ENCODE measurements around the gene PSMA6.
"Not testable (repeated sequence)": the region's sequence is repeated elsewhere in the genome, so short reads cannot be mapped to it uniquely, and the experiment has no call there.

The PSMA6 gene

DNA sequence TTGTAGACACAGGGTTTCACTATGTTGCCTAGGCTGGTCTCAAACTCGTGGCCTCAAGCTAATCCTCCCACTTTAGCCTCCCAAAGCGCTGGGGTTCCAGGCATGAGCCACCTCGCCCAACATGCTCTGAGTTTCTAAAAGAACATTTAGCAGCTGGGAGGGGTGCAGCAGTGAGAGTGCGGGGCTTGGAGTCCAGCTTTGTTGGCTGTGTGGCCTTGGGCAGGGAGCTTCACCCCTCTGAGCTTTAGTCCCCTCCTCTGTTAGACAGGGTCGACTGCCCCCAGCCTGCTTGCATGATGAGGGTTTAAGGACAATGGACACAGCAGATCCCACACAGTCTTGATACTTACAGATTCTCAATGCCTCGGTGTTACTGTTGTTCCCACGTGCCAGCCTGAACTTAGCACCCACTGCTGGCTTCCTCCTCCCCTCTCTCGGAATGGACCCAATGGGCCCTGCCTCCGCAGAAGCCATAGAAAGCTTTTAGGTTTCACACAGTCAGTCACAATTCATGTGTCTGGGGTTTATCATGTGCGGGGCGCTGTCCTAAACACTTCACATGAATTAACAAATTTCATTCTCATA is 54.6 kb downstream of the PSMA6 start:
- DNase-seq, result no peak

DNA sequence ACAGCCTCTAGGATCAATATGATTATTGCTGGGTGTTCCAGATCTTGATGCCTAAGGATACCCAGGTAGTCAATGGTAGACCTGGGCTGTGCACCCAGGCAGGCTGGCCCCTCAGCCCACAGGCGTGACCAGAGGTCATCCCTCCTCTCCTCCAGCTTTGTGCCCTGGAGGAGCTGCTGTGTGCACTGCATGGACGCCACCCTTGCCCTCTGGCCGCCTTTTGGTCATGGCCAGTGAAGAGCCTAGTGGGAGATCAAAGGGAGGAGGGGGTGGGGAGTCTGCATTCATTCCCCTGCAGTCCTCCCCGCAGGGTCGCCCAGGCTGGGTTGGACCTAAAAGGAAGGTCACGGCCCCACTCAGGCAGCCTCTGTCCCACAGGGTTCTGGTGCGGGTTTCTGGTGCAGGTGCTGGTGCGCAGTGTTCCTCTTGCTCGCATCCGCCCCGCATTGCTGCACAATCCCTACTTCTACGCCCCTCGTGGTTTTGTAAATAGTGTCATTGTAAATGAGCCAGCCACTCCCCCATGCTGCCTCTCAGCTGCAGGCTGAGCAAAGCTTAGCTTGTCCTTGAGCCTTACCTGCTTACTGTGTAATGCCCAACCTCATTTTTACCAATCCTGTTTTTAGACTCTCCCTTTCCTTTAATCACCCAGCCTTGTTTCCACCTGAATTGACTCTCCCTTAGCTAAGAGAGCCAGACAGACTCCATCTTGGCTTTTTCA is 55.3 kb downstream of the PSMA6 start:
- DNase-seq, result no peak

GRCh38 chr14:35348044-35348380 is 55.8 kb downstream of the PSMA6 start:
- not testable (repeated sequence) for DNase-seq

DNA sequence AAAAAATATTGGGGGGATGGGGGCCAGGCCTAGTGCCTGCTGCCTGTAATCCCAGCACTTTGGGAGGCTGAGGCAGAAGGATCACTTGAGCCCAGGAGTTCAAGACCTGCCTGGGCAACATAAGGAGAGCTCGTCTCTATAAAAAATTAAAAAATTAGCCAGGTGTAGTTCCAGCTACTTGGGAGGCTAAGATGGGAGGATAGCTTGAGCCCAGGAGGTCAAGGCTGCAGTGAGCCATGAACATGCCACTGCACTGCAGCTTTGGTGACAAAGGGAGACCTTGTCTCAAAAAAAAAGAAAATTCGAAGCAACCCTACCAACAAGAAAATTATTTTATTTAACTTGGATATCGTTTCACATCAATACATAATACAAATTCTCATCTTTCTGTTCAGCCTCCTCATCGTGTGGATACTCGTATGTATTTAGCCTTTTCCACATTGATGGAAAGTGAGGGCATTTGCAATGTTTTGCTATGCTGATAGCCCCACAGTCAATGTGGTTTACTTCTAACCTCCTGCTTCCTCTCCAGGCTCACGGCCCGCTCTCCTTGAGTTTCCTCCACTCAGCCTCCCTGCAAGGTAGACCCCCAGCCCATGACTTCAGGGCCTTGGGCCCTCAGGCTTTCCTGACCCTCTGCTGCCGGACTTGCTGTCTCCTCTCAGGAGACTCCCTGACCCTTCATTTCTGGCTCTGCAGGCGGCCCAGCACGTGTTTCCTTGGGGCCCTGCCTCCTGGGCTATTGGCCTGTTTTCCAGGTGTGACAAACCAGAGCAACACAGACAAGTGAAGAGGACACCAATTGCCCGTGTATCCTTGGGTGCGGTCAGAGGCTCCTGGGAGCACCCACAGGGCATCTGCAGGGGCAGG is 57.5 kb downstream of the PSMA6 start:
- DNase-seq, result no peak

DNA sequence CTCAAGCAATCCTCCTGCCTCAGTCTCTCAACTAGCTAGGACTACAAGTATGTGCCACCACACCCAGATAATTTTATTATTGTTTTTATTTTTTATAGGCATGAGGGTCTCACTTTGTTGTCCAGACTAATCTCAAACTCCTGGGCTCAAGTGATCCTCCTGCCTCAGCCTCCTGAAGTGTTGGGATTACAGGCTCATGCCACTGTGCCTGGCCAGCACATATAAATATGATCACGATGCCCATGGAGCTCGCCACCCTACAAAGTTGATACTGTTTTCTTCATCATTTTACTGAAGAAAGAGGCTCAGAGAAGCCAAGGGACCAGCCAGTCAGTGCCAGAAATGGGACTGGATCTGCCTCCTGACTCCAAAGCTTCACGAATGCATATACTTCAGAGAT is 59.3 kb downstream of the PSMA6 start:
- DNase-seq, result no peak

- no peak for DNase-seq
These were observed 59.7 kb downstream of the PSMA6 start for GRCh38 chr14:35351897-35352273.

- no peak for DNase-seq
These were observed 60.4 kb downstream of the PSMA6 start for GRCh38 chr14:35352274-35353233.

GRCh38 chr14:35353409-35354172 is 61.4 kb downstream of the PSMA6 start:
- no peak for DNase-seq

DNA sequence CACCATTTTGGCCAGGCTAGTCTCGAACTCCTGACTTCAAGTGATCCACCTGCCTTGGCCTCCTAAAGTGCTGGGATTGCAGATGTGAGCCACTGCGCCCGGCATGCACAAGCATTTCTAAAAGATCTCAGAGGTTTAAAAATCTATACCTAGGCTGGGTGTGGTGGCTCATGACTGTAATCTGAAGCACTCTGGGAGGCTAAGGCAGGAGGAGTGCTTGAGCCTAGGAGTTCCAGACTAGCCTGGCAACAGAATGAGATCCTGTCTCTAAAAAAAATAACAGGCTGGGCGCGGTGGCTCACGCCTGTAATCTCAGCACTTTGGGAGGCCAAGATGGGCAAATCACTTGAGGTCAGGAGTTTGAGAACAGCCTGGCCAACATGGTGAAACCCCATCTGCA is 63.1 kb downstream of the PSMA6 start:
- DNase-seq, result not testable (repeated sequence)

- DNase-seq, result no peak
These were observed 64.0 kb downstream of the PSMA6 start for GRCh38 chr14:35355981-35356841.

- not testable (repeated sequence) for DNase-seq
These were observed 67.5 kb downstream of the PSMA6 start for GRCh38 chr14:35359655-35360054.

GRCh38 chr14:35361141-35361480 is 68.9 kb downstream of the PSMA6 start:
- DNase-seq, result no peak

GRCh38 chr14:35362450-35362849 is 70.3 kb downstream of the PSMA6 start:
- no peak for DNase-seq

DNA sequence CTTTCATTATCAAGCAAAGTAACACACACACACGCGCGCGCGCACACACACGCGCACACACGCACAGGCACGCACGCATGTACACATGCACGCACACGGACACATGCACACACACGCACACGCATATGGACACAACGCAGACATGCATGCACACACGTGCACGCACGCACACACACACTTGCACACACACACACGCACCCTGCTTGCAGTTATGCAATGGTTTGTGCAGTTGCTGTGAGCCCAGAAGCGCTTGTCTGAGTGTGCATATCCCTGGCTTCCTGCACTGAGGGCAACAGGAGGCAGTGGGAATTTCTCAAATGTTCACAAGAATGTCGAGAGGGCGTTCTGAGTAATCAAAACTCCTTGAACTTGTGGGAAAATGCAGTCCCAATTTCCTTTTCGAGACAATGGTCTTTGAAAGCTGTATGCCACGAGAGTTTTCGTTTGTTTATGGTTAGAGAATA is 70.8 kb downstream of the PSMA6 start:
- no peak for DNase-seq

DNA sequence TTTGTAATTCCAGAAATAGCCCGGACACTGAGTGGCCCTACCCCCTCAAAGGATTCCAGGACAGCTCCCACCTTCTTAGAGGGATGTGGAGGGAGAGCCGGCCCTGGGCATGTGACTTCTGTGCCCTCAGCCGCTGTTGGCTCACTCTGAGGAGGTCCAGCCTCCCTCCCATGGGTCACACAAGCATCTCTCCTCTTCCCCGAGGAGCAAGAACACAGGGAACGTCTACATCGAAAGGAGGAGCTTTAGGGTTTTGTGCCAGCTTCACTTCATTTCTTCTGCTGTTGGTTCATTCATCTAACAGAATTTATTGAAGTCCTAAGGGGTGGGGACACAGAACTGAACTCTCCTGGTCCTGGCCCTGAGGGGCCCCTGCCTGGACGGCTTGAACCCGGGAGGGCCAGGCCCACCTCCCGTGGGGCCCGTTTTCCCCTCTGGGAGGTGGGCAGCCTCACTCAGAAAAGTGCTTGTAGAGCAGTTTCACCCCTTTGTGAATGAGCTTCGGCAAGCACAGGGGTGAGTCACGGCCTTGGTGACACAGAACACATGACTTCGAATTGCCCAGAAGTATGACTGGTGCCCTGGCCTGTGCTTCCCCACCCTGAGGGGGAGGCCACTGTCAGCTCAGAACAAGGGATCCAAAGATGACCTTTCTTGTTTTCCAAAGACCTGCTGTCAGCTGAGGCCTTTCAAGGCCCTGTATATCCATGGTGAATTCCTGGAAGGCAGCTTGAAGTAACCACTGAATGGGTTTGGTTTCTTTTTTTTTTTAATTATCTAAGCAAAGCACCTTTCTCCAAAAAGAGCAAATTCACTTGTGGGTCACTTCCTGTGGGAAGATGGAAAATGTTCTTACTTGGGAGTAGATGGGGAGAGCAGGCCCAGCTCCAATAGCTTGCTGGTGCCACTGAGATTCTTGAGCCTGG is 73.2 kb downstream of the PSMA6 start:
- peak; percentile 72 for DNase-seq

- peak; percentile 26 for DNase-seq
These were observed 73.9 kb downstream of the PSMA6 start for GRCh38 chr14:35366056-35366451.

DNA sequence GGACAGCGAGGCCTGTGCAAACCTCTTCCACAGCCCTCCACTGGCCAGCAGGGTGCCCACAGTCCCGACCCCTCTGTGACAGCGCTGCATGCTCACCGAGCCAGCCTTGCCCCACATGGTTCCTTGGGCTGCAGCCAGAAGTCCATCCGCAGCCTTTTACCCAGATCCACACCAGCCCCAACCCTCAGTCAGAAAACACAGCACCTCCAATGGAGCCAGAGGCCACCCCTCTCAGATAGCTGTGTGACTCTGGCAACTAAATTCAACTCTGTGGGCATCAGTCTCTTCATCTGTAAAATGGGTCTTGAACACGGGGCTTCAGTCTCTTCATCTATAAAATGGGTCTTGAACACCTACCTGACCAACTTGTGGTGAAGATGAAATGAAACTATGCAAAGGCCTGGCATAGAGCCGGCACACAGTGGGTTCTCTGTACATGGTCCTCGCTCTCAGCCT is 74.4 kb downstream of the PSMA6 start:
- no peak for DNase-seq

- no peak for DNase-seq
These were observed 74.8 kb downstream of the PSMA6 start for GRCh38 chr14:35367056-35367372.
